ENCODE results near the gene TLN1. TPM values are rescaled to one million over a fixed set of nuclear protein-coding genes. Genes with fewer than 3 reads are reported as not detected.

The TLN1 gene
- total RNA-seq, 1 donor from 2014 or later: 56.2 TPM

GRCh38 chr9:35714579-35715252, 17.3 kb downstream of the TLN1 start:
- no peak for DNase-seq
- Mint-ChIP-seq H3K4me1 (ENCODE audit: low read depth, unreplicated experiment) (no peaks in the 10 kb centered on the region), H3K36me3 (ENCODE audit: unreplicated experiment) (no peaks in the 10 kb centered on the region), H3K27ac (ENCODE audit: unreplicated experiment) (no peak overlapping the region), H3K4me3 (ENCODE audit: unreplicated experiment) (no peak overlapping the region), H3K9me3 (ENCODE audit: unreplicated experiment) (no peaks in the 10 kb centered on the region), H3K27me3 (ENCODE audit: unreplicated experiment) (peaks cover 4% of the 10 kb centered on the region)
- no peak for TF ChIP-seq CTCF (IDR thresholded peaks at IDR 0.05; ENCODE audit: partially characterized antibody, unreplicated experiment)

- TF ChIP-seq CTCF (IDR thresholded peaks at IDR 0.05; ENCODE audit: partially characterized antibody, unreplicated experiment): no peak
- no peaks in the 10 kb centered on the region for H3K36me3 Mint-ChIP-seq (ENCODE audit: unreplicated experiment)
- peaks cover 6% of the 10 kb centered on the region for H3K27me3 Mint-ChIP-seq (ENCODE audit: unreplicated experiment)
- H3K4me3 Mint-ChIP-seq (ENCODE audit: unreplicated experiment): no peak overlapping the region
- no peaks in the 10 kb centered on the region for H3K9me3 Mint-ChIP-seq (ENCODE audit: unreplicated experiment)
- no peak overlapping the region for H3K27ac Mint-ChIP-seq (ENCODE audit: unreplicated experiment)
- DNase-seq: no peak
- no peaks in the 10 kb centered on the region for H3K4me1 Mint-ChIP-seq (ENCODE audit: low read depth, unreplicated experiment)
Observed at GRCh38 chr9:35714123-35714522, 17.9 kb downstream of the TLN1 start.

GRCh38 chr9:35713578-35713977, 18.4 kb downstream of the TLN1 start:
- no peak overlapping the region for H3K4me3 Mint-ChIP-seq (ENCODE audit: unreplicated experiment)
- no peak overlapping the region for H3K27ac Mint-ChIP-seq (ENCODE audit: unreplicated experiment)
- no peaks in the 10 kb centered on the region for H3K4me1 Mint-ChIP-seq (ENCODE audit: low read depth, unreplicated experiment)
- peaks cover 7% of the 10 kb centered on the region for H3K27me3 Mint-ChIP-seq (ENCODE audit: unreplicated experiment)
- no peak for DNase-seq
- no peaks in the 10 kb centered on the region for H3K9me3 Mint-ChIP-seq (ENCODE audit: unreplicated experiment)
- no peak for TF ChIP-seq CTCF (IDR thresholded peaks at IDR 0.05; ENCODE audit: partially characterized antibody, unreplicated experiment)
- no peaks in the 10 kb centered on the region for H3K36me3 Mint-ChIP-seq (ENCODE audit: unreplicated experiment)

GRCh38 chr9:35712762-35713400, 19.1 kb downstream of the TLN1 start:
- no peaks in the 10 kb centered on the region for H3K4me1 Mint-ChIP-seq (ENCODE audit: low read depth, unreplicated experiment)
- H3K27me3 Mint-ChIP-seq (ENCODE audit: unreplicated experiment): peaks cover 4% of the 10 kb centered on the region
- H3K9me3 Mint-ChIP-seq (ENCODE audit: unreplicated experiment): no peaks in the 10 kb centered on the region
- H3K27ac Mint-ChIP-seq (ENCODE audit: unreplicated experiment): no peak overlapping the region
- no peak overlapping the region for H3K4me3 Mint-ChIP-seq (ENCODE audit: unreplicated experiment)
- no peak for DNase-seq
- TF ChIP-seq CTCF (IDR thresholded peaks at IDR 0.05; ENCODE audit: partially characterized antibody, unreplicated experiment): no peak
- H3K36me3 Mint-ChIP-seq (ENCODE audit: unreplicated experiment): peaks cover 5% of the 10 kb centered on the region

Measured in glutamatergic neuron (in vitro differentiated cells).